DOHH2 (cell line): ENCODE results near the gene PCSK5.

ENCODE experiments used
- H3F3A ChIP-seq: fragments of 200-600 bp; sonication (generic), shearing (Covaris generic); 2 replicates; pipeline ENCODE4 v1.6.0; 2016; ENCODE audit warnings: antibody characterized with exemption, mild to moderate bottlenecking; ENCODE audit not compliant: control insufficient read depth, insufficient read depth
- H3K27ac ChIP-seq: fragments of 200-600 bp; sonication (generic); 2 replicates; pipeline ENCODE4 v1.5.1; 2014; ENCODE audit warnings: low read depth, mild to moderate bottlenecking, low read length, moderate library complexity
- H3K27me3 ChIP-seq: fragments of 200-600 bp; sonication (generic); 2 replicates; pipeline ENCODE4 v1.6.1; 2014; ENCODE audit warnings: mild to moderate bottlenecking, low read length, mixed read lengths; ENCODE audit not compliant: control insufficient read depth
- H3K36me3 ChIP-seq: fragments of 200-600 bp; sonication (generic); 2 replicates; pipeline ENCODE4 v1.6.1; 2014; ENCODE audit warnings: mild to moderate bottlenecking, low read length, moderate library complexity, mixed read lengths; ENCODE audit not compliant: control insufficient read depth
- H3K4me1 ChIP-seq: fragments of 200-600 bp; sonication (generic); 2 replicates; pipeline ENCODE4 v1.6.1; 2014; ENCODE audit warnings: mild to moderate bottlenecking, low read length, mixed read lengths; ENCODE audit not compliant: control insufficient read depth
- H3K4me2 ChIP-seq: fragments of 200-600 bp; sonication (generic); 2 replicates; pipeline ENCODE4 v1.6.0; 2014; ENCODE audit warnings: mild to moderate bottlenecking, low read length, moderate library complexity
- H3K4me3 ChIP-seq: fragments of 200-600 bp; sonication (generic); 2 replicates; pipeline ENCODE4 v1.5.1; 2014; ENCODE audit warnings: mild to moderate bottlenecking, low read length, mixed read lengths
- H3K79me2 ChIP-seq: fragments of 200-600 bp; sonication (generic); 2 replicates; pipeline ENCODE4 v1.6.1; 2014; ENCODE audit warnings: mild to moderate bottlenecking, low read length, mixed read lengths; ENCODE audit not compliant: control insufficient read depth
- H3K9me2 ChIP-seq: fragments of 200-600 bp; sonication (generic); replicated peaks from 2 replicates; pipeline ENCODE4 v1.6.1; 2014; ENCODE audit warnings: mild to moderate bottlenecking, low read length, mixed read lengths; ENCODE audit not compliant: control insufficient read depth
- H3K9me3 ChIP-seq: fragments of 200-600 bp; sonication (generic); 2 replicates; pipeline ENCODE4 v1.6.1; 2014; ENCODE audit warnings: antibody characterized with exemption, low read length, mixed read lengths; ENCODE audit not compliant: control insufficient read depth, insufficient read depth
- H4K20me1 ChIP-seq: fragments of 200-600 bp; sonication (generic); 2 replicates; pipeline ENCODE4 v1.6.0; 2014; ENCODE audit warnings: low read depth, mild to moderate bottlenecking, antibody characterized with exemption, low read length, moderate library complexity; ENCODE audit not compliant: control insufficient read depth, insufficient read depth
- EZH2phosphoT487 ChIP-seq: fragments of 200-600 bp; sonication (generic); IDR thresholded peaks from 2 replicates; pipeline ENCODE4 v1.6.1; 2017; ENCODE audit warnings: borderline replicate concordance, mild to moderate bottlenecking, antibody characterized with exemption, low read length, moderate library complexity, mixed read lengths
- TF ChIP-seq, protein P1 (sequence below): fragments of 200-600 bp; sonication (generic); IDR thresholded peaks from one replicate; pipeline ENCODE4 v1.5.1; 2014; ENCODE audit warnings: antibody characterized with exemption, mild to moderate bottlenecking, low read depth, low read length; ENCODE audit not compliant: poor library complexity, severe bottlenecking

PCSK5 gene

GRCh38 chr9:76155361-76155760, 264.9 kb downstream of the PCSK5 start:
- Histone ChIP-seq H3K4me2 (no peak overlapping the region), H4K20me1 (no peaks in the 10 kb centered on the region), H3K27me3 (peaks cover 5% of the 10 kb centered on the region), H3K27ac (no peak overlapping the region), H3K9me2 (no peaks in the 10 kb centered on the region), H3K4me3 (no peak overlapping the region), H3K79me2 (no peaks in the 10 kb centered on the region), H3F3A (no peaks in the 10 kb centered on the region), H3K36me3 (no peaks in the 10 kb centered on the region), H3K9me3 (no peaks in the 10 kb centered on the region), H3K4me1 (peaks cover 5% of the 10 kb centered on the region)
- TF ChIP-seq EZH2phosphoT487 = no peak

DNA sequence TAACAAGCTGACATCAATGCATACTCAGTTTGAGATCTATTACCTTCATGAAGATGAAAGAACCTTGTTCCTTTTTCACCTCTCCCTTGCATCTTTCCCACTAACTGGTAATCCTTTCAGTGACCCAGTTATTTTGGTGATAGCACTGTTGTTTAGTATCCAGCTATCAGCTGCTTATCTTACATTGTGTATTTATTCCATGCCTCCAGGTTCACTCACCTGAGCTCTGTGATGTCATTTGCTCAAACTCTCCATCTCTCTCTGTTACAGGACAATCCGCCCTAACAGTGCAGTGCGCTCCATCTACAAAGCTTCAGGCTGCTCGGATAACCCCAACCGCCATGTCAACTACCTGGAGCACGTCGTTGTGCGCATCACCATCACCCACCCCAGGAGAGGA, 268.2 kb downstream of the PCSK5 start:
- H3K4me2 ChIP-seq = no peak overlapping the region
- H3K36me3 ChIP-seq = no peaks in the 10 kb centered on the region
- H3K9me3 ChIP-seq = no peaks in the 10 kb centered on the region
- no peaks in the 10 kb centered on the region for H3K79me2 ChIP-seq
- no peaks in the 10 kb centered on the region for H3K9me2 ChIP-seq
- H3F3A ChIP-seq = no peaks in the 10 kb centered on the region
- no peak overlapping the region for H3K27ac ChIP-seq
- H4K20me1 ChIP-seq = no peaks in the 10 kb centered on the region
- H3K4me3 ChIP-seq = no peak overlapping the region
- H3K27me3 ChIP-seq = no peaks in the 10 kb centered on the region; the same call in 1 of the 2 replicates
- TF ChIP-seq, protein P1, sequence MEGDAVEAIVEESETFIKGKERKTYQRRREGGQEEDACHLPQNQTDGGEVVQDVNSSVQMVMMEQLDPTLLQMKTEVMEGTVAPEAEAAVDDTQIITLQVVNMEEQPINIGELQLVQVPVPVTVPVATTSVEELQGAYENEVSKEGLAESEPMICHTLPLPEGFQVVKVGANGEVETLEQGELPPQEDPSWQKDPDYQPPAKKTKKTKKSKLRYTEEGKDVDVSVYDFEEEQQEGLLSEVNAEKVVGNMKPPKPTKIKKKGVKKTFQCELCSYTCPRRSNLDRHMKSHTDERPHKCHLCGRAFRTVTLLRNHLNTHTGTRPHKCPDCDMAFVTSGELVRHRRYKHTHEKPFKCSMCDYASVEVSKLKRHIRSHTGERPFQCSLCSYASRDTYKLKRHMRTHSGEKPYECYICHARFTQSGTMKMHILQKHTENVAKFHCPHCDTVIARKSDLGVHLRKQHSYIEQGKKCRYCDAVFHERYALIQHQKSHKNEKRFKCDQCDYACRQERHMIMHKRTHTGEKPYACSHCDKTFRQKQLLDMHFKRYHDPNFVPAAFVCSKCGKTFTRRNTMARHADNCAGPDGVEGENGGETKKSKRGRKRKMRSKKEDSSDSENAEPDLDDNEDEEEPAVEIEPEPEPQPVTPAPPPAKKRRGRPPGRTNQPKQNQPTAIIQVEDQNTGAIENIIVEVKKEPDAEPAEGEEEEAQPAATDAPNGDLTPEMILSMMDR = no peak
- no peak for TF ChIP-seq EZH2phosphoT487
- no peaks in the 10 kb centered on the region for H3K4me1 ChIP-seq

DNA sequence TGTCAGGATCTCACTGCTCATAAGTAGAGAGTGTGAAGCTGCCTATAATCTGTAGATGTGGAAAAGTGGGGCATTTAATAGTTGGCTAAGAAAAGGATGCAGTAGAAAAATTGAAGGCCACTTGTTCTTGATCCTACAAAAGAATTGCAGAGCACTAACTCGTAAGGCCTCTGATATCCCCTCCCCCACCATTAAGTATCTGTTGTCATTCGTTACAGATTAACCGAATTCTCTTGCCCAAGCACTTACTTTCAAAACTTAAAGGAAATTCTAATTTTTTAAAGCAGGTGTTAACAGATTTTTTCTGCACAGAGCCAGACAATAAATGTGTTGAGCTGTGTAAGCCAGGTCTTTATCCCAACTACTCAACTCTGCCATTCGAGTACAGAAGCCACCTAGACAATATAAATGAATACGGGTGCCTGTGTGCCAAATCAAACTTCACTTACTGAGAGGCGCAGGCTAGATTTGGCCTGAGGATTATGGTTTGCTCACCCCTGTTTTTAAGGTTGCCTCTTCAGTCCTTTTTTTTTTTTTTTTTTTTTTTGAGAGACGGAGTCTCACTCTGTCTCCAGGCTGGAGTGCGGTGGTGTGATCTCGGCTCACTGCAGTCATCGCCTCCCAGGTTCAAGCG, 268.9 kb downstream of the PCSK5 start:
- no peak overlapping the region for H3K4me2 ChIP-seq
- TF ChIP-seq, protein P1 = no peak
- H3K36me3 ChIP-seq = no peaks in the 10 kb centered on the region
- H3F3A ChIP-seq = no peaks in the 10 kb centered on the region
- H3K27ac ChIP-seq = no peak overlapping the region
- H3K9me3 ChIP-seq = no peaks in the 10 kb centered on the region
- no peaks in the 10 kb centered on the region for H4K20me1 ChIP-seq
- H3K4me1 ChIP-seq = no peaks in the 10 kb centered on the region
- H3K9me2 ChIP-seq = no peaks in the 10 kb centered on the region
- H3K4me3 ChIP-seq = no peak overlapping the region
- H3K27me3 ChIP-seq = no peaks in the 10 kb centered on the region; the same call in 1 of the 2 replicates
- H3K79me2 ChIP-seq = no peaks in the 10 kb centered on the region

GRCh38 chr9:76161106-76161505, 270.6 kb downstream of the PCSK5 start:
- no peak for TF ChIP-seq EZH2phosphoT487
- TF ChIP-seq, protein P1 = no peak
- no peaks in the 10 kb centered on the region for H3K27me3 ChIP-seq
- H3F3A ChIP-seq = no peaks in the 10 kb centered on the region
- no peaks in the 10 kb centered on the region for H3K9me2 ChIP-seq
- no peaks in the 10 kb centered on the region for H4K20me1 ChIP-seq
- H3K9me3 ChIP-seq = no peaks in the 10 kb centered on the region
- no peak overlapping the region for H3K4me3 ChIP-seq
- no peaks in the 10 kb centered on the region for H3K36me3 ChIP-seq
- no peak overlapping the region for H3K4me2 ChIP-seq
- no peaks in the 10 kb centered on the region for H3K79me2 ChIP-seq
- H3K4me1 ChIP-seq = no peaks in the 10 kb centered on the region
- no peak overlapping the region for H3K27ac ChIP-seq
